H1 (cell line): ENCODE measurements around the gene FBXL5. TPM values are rescaled to one million over a fixed set of nuclear protein-coding genes. Genes with fewer than 3 reads are reported as not detected.

ENCODE experiments used
- CTCF ChIA-PET: fragments of 300-600 bp; sonication (Branson Sonifier 250); formaldehyde crosslinking; loops from one replicate; lab custom pipeline; 2021; ENCODE audit not compliant: partially characterized antibody; lab: Charles Lee
- POLR2A ChIA-PET: fragments of 300-600 bp; sonication (Branson Sonifier 250); formaldehyde crosslinking; loops from one replicate; lab custom pipeline; 2021; ENCODE audit warnings: inconsistent platforms; ENCODE audit not compliant: partially characterized antibody; lab: Charles Lee
- DNase-seq, 2 experiments: peaks; one replicate each; pipeline versions ENCODE4 v3.0.0 to v3.0.0-alpha.2; 2010 to 2022; ENCODE audit warnings: low spot score in 2 of 2, low read depth in 1 of 2, mixed read lengths in 1 of 2
- FAIRE-seq: peaks from 2 replicates; lab custom pipeline; 2011; peaks lifted over from hg19 to GRCh38; lab: Jason Lieb, UNC
- H2AFZ ChIP-seq: 2 replicates; pipeline ENCODE4 v1.8.1; 2012; ENCODE audit warnings: low read length, inconsistent platforms
- H2AK5ac ChIP-seq: 2 replicates; pipeline ENCODE4 v1.6.1; 2013; ENCODE audit warnings: low read depth, low read length
- H2BK120ac ChIP-seq: replicated peaks from 2 replicates; pipeline ENCODE3; 2013; ENCODE audit warnings: low read depth, low read length, inconsistent platforms
- H2BK12ac ChIP-seq: 2 replicates; pipeline ENCODE4 v1.6.1; 2013; ENCODE audit warnings: low read depth, low read length
- H2BK15ac ChIP-seq: 2 replicates; pipeline ENCODE4 v1.6.1; 2013; ENCODE audit warnings: low read length
- H2BK20ac ChIP-seq: 2 replicates; pipeline ENCODE4 v1.6.1; 2013; ENCODE audit warnings: low read length
- H2BK5ac ChIP-seq: 2 replicates; pipeline ENCODE4 v1.6.1; 2013; ENCODE audit warnings: low read depth, low read length
- H3K14ac ChIP-seq: 2 replicates; pipeline ENCODE4 v1.6.1; 2013; ENCODE audit warnings: inconsistent platforms; ENCODE audit not compliant: insufficient read length
- H3K18ac ChIP-seq: 2 replicates; pipeline ENCODE4 v1.6.1; 2013; ENCODE audit warnings: low read length; ENCODE audit errors: extremely low read depth
- H3K23ac ChIP-seq: 2 replicates; pipeline ENCODE4 v1.6.1; 2013; ENCODE audit warnings: inconsistent platforms; ENCODE audit not compliant: insufficient read length
- H3K23me2 ChIP-seq: 2 replicates; pipeline ENCODE4 v1.6.1; 2013; ENCODE audit warnings: low read depth, low read length
- H3K27ac ChIP-seq: 2 replicates; pipeline ENCODE4 v1.6.1; 2011; ENCODE audit warnings: low read depth, low read length, inconsistent platforms
- H3K27me3 ChIP-seq, 4 experiments: replicated peaks in 1 of 4; 1 replicate in 1 of 4; 2 replicates in 3 of 4; pipeline versions ENCODE4 v1.6.1 to v1.8.1; 2011 to 2013; ENCODE audit warnings: low read length in 3 of 4, mild to moderate bottlenecking in 3 of 4, inconsistent platforms in 2 of 4, mixed read lengths in 2 of 4, moderate library complexity in 1 of 4; ENCODE audit not compliant: control insufficient read depth in 3 of 4, insufficient read depth in 3 of 4; ENCODE audit errors: extremely low read depth in 1 of 4
- H3K36me3 ChIP-seq, 4 experiments: 2 replicates each; pipeline versions ENCODE4 v1.6.1 to v1.8.1; 2011 to 2013; ENCODE audit warnings: mild to moderate bottlenecking in 4 of 4, low read length in 3 of 4, moderate library complexity in 2 of 4, control low read depth in 1 of 4, inconsistent platforms in 1 of 4; ENCODE audit not compliant: insufficient read depth in 4 of 4, control insufficient read depth in 2 of 4
- H3K4ac ChIP-seq: replicated peaks from 2 replicates; pipeline ENCODE3; 2013; ENCODE audit warnings: low read length, low read depth, mixed read lengths, inconsistent platforms; ENCODE audit not compliant: insufficient read length
- H3K4me1 ChIP-seq, 4 experiments: replicated peaks in 1 of 4; 1 replicate in 1 of 4; 2 replicates in 3 of 4; pipeline versions ENCODE4 v1.6.1 to v1.8.1; 2011 to 2013; ENCODE audit warnings: low read length in 3 of 4, inconsistent platforms in 2 of 4, mixed read lengths in 1 of 4; ENCODE audit not compliant: insufficient read depth in 4 of 4, control insufficient read depth in 3 of 4
- H3K4me2 ChIP-seq, 2 experiments: 2 replicates each; pipeline versions ENCODE4 v1.6.1 to v1.8.1; 2011 to 2013; ENCODE audit warnings: low read depth in 2 of 2, low read length in 2 of 2, control low read depth in 1 of 2, inconsistent platforms in 1 of 2, mild to moderate bottlenecking in 1 of 2; ENCODE audit not compliant: insufficient read depth in 1 of 2
- H3K4me3 ChIP-seq, 4 experiments: fragments of 200-600, 300-600 bp in 1 of 4; sonication (generic), shearing (Covaris generic), sonication (Bioruptor Twin) in 1 of 4; 2 replicates each; pipeline versions ENCODE4 v1.5.1 to v1.8.1; 2011 to 2016; ENCODE audit warnings: low read length in 4 of 4, low read depth in 3 of 4, control low read depth in 2 of 4, inconsistent platforms in 2 of 4, mild to moderate bottlenecking in 2 of 4, mixed read lengths in 1 of 4, moderate library complexity in 1 of 4; ENCODE audit not compliant: insufficient read depth in 2 of 4; ENCODE audit errors: extremely low read depth in 1 of 4
- H3K56ac ChIP-seq: replicated peaks from 2 replicates; pipeline ENCODE3; 2013; ENCODE audit warnings: low read depth, mild to moderate bottlenecking, mixed read lengths, low read length, inconsistent platforms; ENCODE audit not compliant: insufficient read length
- H3K79me1 ChIP-seq: 2 replicates; pipeline ENCODE4 v1.6.1; 2013; ENCODE audit warnings: low read depth, low read length, control low read depth
- H3K79me2 ChIP-seq, 2 experiments: 2 replicates each; pipeline versions ENCODE4 v1.6.1 to v1.8.1; 2012 to 2013; ENCODE audit warnings: low read length in 2 of 2, mild to moderate bottlenecking in 2 of 2, inconsistent platforms in 1 of 2; ENCODE audit not compliant: insufficient read depth in 2 of 2, control insufficient read depth in 1 of 2
- H3K9ac ChIP-seq, 4 experiments: replicated peaks in 1 of 4; 1 replicate in 1 of 4; 2 replicates in 3 of 4; pipeline versions ENCODE4 v1.6.1 to v1.8.1; 2011 to 2013; ENCODE audit warnings: low read depth in 3 of 4, low read length in 3 of 4, control low read depth in 2 of 4, mild to moderate bottlenecking in 2 of 4, moderate library complexity in 2 of 4, inconsistent platforms in 1 of 4; ENCODE audit errors: extremely low read depth in 1 of 4
- H3K9me3 ChIP-seq, 2 experiments: 2 replicates each; pipeline versions ENCODE4 v1.6.1 to v1.8.1; 2012 to 2013; ENCODE audit warnings: mild to moderate bottlenecking in 2 of 2, moderate library complexity in 2 of 2, control low read depth in 1 of 2, inconsistent platforms in 1 of 2, low read depth in 1 of 2, low read length in 1 of 2, mixed read lengths in 1 of 2; ENCODE audit not compliant: insufficient read depth in 2 of 2
- H4K20me1 ChIP-seq, 2 experiments: replicated peaks in 1 of 2; 2 replicates each; pipeline versions ENCODE3 to v1.8.1; 2011 to 2013; ENCODE audit warnings: inconsistent platforms in 2 of 2, low read length in 2 of 2, mild to moderate bottlenecking in 1 of 2; ENCODE audit not compliant: insufficient read depth in 2 of 2, control insufficient read depth in 1 of 2
- H4K5ac ChIP-seq: 2 replicates; pipeline ENCODE4 v1.6.1; 2013; ENCODE audit warnings: low read length, low read depth, mixed read lengths, inconsistent platforms; ENCODE audit not compliant: insufficient read length
- H4K8ac ChIP-seq: 2 replicates; pipeline ENCODE4 v1.8.0; 2013; ENCODE audit warnings: mild to moderate bottlenecking, moderate library complexity, low read length, inconsistent platforms; ENCODE audit not compliant: insufficient read depth; ENCODE audit errors: extremely low read depth
- H4K91ac ChIP-seq: replicated peaks from 2 replicates; pipeline ENCODE3; 2013; ENCODE audit warnings: low read length, mixed read lengths, inconsistent platforms; ENCODE audit not compliant: insufficient read length
- ATF2 ChIP-seq: IDR thresholded peaks from 2 replicates; pipeline ENCODE4 v1.6.1; 2012; ENCODE audit warnings: low read length, inconsistent platforms
- E2F6 ChIP-seq: IDR thresholded peaks from 2 replicates; pipeline ENCODE4 v1.6.1; 2012; ENCODE audit warnings: inconsistent platforms
- JUND ChIP-seq: IDR thresholded peaks from 2 replicates; pipeline ENCODE4 v1.6.1; 2011; ENCODE audit warnings: mild to moderate bottlenecking, improper control_type of control experiment, low read length
- MAX ChIP-seq: IDR thresholded peaks from 2 replicates; pipeline ENCODE4 v1.6.1; 2012; ENCODE audit warnings: inconsistent platforms
- POU5F1 ChIP-seq: IDR thresholded peaks from 2 replicates; pipeline ENCODE4 v1.6.1; 2011; ENCODE audit warnings: low read depth, mild to moderate bottlenecking, low read length, moderate library complexity
- SIN3A ChIP-seq, 2 experiments: IDR thresholded peaks in 1 of 2; conservative IDR thresholded peaks in 1 of 2; 2 replicates each; pipeline ENCODE4 v1.6.1; 2011 to 2012; ENCODE audit warnings: low read length in 2 of 2, improper control_type of control experiment in 1 of 2, low read depth in 1 of 2, mild to moderate bottlenecking in 1 of 2
- SP2 ChIP-seq: IDR thresholded peaks from 2 replicates; pipeline ENCODE4 v1.6.1; 2012; ENCODE audit warnings: mild to moderate bottlenecking, low read length, inconsistent platforms
- SRF ChIP-seq: IDR thresholded peaks from 2 replicates; pipeline ENCODE4 v1.6.1; 2011; ENCODE audit warnings: mild to moderate bottlenecking, low read depth, low read length, moderate library complexity
- TEAD4 ChIP-seq: IDR thresholded peaks from 2 replicates; pipeline ENCODE4 v1.6.1; 2012; ENCODE audit warnings: low read depth, low read length, inconsistent platforms, mixed read lengths
- polyA plus RNA-seq, 7 experiments: library from polyadenylated mRNA; depleted of rRNA in 3 of 7; stranded (reverse) in 5 of 7; unstranded in 2 of 7; fragments of >200 nt in 5 of 7; fragments of 200-250 nt in 2 of 7; gene quantifications; 1 replicate in 5 of 7; 2 replicates in 1 of 7; 4 replicates in 1 of 7; pipeline versions ENCODE4 v1.2.1 to v1.2.3, GENCODE V29; 2011 to 2013; ENCODE audit warnings: missing spikeins in 2 of 7, mixed read lengths in 2 of 7
- total RNA-seq: library from RNA; stranded (reverse); fragmentation: NEBNext Ultra II Directional; extraction: Animal tissue kit (Norgen Biotek cat#: 25700); gene quantifications from 2 replicates; pipeline ENCODE4 v1.2.1, GENCODE V29; 2021

The FBXL5 gene
- total and polyA plus RNA-seq, 2 of the 8 experiments (the other 6 are each of a cell fraction or from before 2014, with no cell fraction given), result 34.6 to 62.7 TPM

GRCh38 chr4:15657366-15657765, 2.2 kb upstream of the FBXL5 start:
- Histone ChIP-seq H2BK5ac (no peak overlapping the region), H3K79me2 (peaks cover 0 to 20% of the 10 kb centered on the region in 2 experiments; a peak in 2 of 4 replicates), H2BK12ac (no peak overlapping the region), H3K9me3 (no peaks in the 10 kb centered on the region), H3K23ac (no peak overlapping the region), H4K20me1 (no peaks in the 10 kb centered on the region), H4K5ac (no peak overlapping the region), H3K4ac (no peak overlapping the region), H2BK15ac (no peak overlapping the region), H3K4me1 (peaks cover 2 to 9% (median 5%) of the 10 kb centered on the region in 4 experiments; a peak in 5 of 7 replicates), H2AFZ (no peak overlapping the region), H2BK120ac (no peak overlapping the region), H3K23me2 (peaks cover 7% of the 10 kb centered on the region), H3K18ac (no peak overlapping the region), H3K4me2 (no peak overlapping the region), H3K9ac (no peak overlapping the region), H3K14ac (no peak overlapping the region), H4K8ac (no peak overlapping the region), H2AK5ac (no peak overlapping the region), H3K27ac (no peak overlapping the region)
- no peak for DNase-seq
- POLR2A ChIA-PET, result interaction anchor here (1.3 to 6.9 kb wide), 6 partner anchors 10 to 177 kb away, joined by 3 to 64 read pairs (median 16); partner anchors contain the start of gene FAM200B
- CTCF ChIA-PET, result interaction anchor here (0.9 kb wide), 1 partner anchor 372 kb away, joined by 3 read pairs; no protein-coding TSS in a partner anchor
- no peak for FAIRE-seq
- TF ChIP-seq SIN3A (conservative IDR thresholded peaks at IDR 0.05 in 1 of 2, IDR thresholded peaks at IDR 0.05 in 1 of 2; ENCODE audit: low read depth in 1 of 2, low read length in 2 of 2) (no peak), JUND (no peak), SP2 (no peak), MAX (no peak), POU5F1 (no peak), TEAD4 (no peak), E2F6 (no peak), SRF (no peak), ATF2 (no peak)
- TF ChIP-seq, all 59 proteins: peak for 0
- Histone ChIP-seq H3K4me3 (no peak overlapping the region), H3K79me1 (no peaks in the 10 kb centered on the region), H3K36me3 (peaks cover 0 to 3% (median 0%) of the 10 kb centered on the region in 4 experiments; a peak in 1 of 8 replicates), H3K27me3 (no peaks in the 10 kb centered on the region), H4K91ac (no peak overlapping the region), H3K56ac (no peak overlapping the region), H2BK20ac (no peak overlapping the region)
